Measurements from ENCODE around the gene PGP.

PGP gene

GRCh38 chr16:2238838-2239675 is 24.4 kb upstream of the PGP start:
- in situ Hi-C loops (cut with HindIII; ENCODE audit: low pct_ligation_motif_present, low pct_unique_long_range_greater_than_20kb, low sequenced_read_pairs), result no loop called here
- DNase-seq, result no peak

- no peak for DNase-seq
- in situ Hi-C loops (cut with HindIII; ENCODE audit: low pct_ligation_motif_present, low pct_unique_long_range_greater_than_20kb, low sequenced_read_pairs), result no loop called here
Observed at GRCh38 chr16:2238150-2238837, 23.7 kb upstream of the PGP start.

- in situ Hi-C loops (cut with HindIII; ENCODE audit: low pct_ligation_motif_present, low pct_unique_long_range_greater_than_20kb, low sequenced_read_pairs), result no loop called here
- DNase-seq, result no peak
Observed at GRCh38 chr16:2237493-2238149, 23.0 kb upstream of the PGP start.

GRCh38 chr16:2237102-2237482 is 22.5 kb upstream of the PGP start:
- in situ Hi-C loops (cut with HindIII; ENCODE audit: low pct_ligation_motif_present, low pct_unique_long_range_greater_than_20kb, low sequenced_read_pairs), result no loop called here
- DNase-seq, result no peak

- in situ Hi-C loops (cut with HindIII; ENCODE audit: low pct_ligation_motif_present, low pct_unique_long_range_greater_than_20kb, low sequenced_read_pairs), result no loop called here
- DNase-seq, result no peak
Observed at GRCh38 chr16:2236337-2237101, 21.9 kb upstream of the PGP start, which contains the start of gene DNASE1L2. Gene DNASE1L2, plus strand, starts transcription at chr16:2236444. Its CDS starts 373 bp downstream, at chr16:2236817.

GRCh38 chr16:2235695-2236336 is 21.2 kb upstream of the PGP start:
- no peak for DNase-seq
- in situ Hi-C loops (cut with HindIII; ENCODE audit: low pct_ligation_motif_present, low pct_unique_long_range_greater_than_20kb, low sequenced_read_pairs), result no loop called here

GRCh38 chr16:2235234-2235651 is 20.6 kb upstream of the PGP start:
- in situ Hi-C loops (cut with HindIII; ENCODE audit: low pct_ligation_motif_present, low pct_unique_long_range_greater_than_20kb, low sequenced_read_pairs), result no loop called here

GRCh38 chr16:2234813-2235170 is 20.2 kb upstream of the PGP start:
- DNase-seq, result no peak
- in situ Hi-C loops (cut with HindIII; ENCODE audit: low pct_ligation_motif_present, low pct_unique_long_range_greater_than_20kb, low sequenced_read_pairs), result no loop called here

More at GRCh38 chr16:2235234-2235651, 20.6 kb upstream of the PGP start:
- DNase-seq, result no peak

GRCh38 chr16:2233872-2234812 is 19.5 kb upstream of the PGP start:
- in situ Hi-C loops (cut with HindIII; ENCODE audit: low pct_ligation_motif_present, low pct_unique_long_range_greater_than_20kb, low sequenced_read_pairs), result no loop called here
- no peak for DNase-seq

- DNase-seq, result no peak
- in situ Hi-C loops (cut with HindIII; ENCODE audit: low pct_ligation_motif_present, low pct_unique_long_range_greater_than_20kb, low sequenced_read_pairs), result no loop called here
Observed at GRCh38 chr16:2233046-2233775, 18.6 kb upstream of the PGP start.

GRCh38 chr16:2232094-2232990 is 17.7 kb upstream of the PGP start:
- in situ Hi-C loops (cut with HindIII; ENCODE audit: low pct_ligation_motif_present, low pct_unique_long_range_greater_than_20kb, low sequenced_read_pairs), result no loop called here
- no peak for DNase-seq

GRCh38 chr16:2231016-2231931 is 16.6 kb upstream of the PGP start:
- in situ Hi-C loops (cut with HindIII; ENCODE audit: low pct_ligation_motif_present, low pct_unique_long_range_greater_than_20kb, low sequenced_read_pairs), result no loop called here
- no peak for DNase-seq

- in situ Hi-C loops (cut with HindIII; ENCODE audit: low pct_ligation_motif_present, low pct_unique_long_range_greater_than_20kb, low sequenced_read_pairs), result no loop called here
- DNase-seq, result no peak
Observed at GRCh38 chr16:2230376-2230775, 15.7 kb upstream of the PGP start.

GRCh38 chr16:2229632-2230250 is 15.1 kb upstream of the PGP start:
- DNase-seq, result no peak
- in situ Hi-C loops (cut with HindIII; ENCODE audit: low pct_ligation_motif_present, low pct_unique_long_range_greater_than_20kb, low sequenced_read_pairs), result no loop called here

All from ACHN (cell line).